ENCODE measurements around the gene SH3PXD2A. TPM values are rescaled to one million over a fixed set of nuclear protein-coding genes. Genes with fewer than 3 reads are reported as not detected.

The SH3PXD2A gene
- total RNA-seq, 1 donor from 2014 or later = 50.3 TPM

DNA sequence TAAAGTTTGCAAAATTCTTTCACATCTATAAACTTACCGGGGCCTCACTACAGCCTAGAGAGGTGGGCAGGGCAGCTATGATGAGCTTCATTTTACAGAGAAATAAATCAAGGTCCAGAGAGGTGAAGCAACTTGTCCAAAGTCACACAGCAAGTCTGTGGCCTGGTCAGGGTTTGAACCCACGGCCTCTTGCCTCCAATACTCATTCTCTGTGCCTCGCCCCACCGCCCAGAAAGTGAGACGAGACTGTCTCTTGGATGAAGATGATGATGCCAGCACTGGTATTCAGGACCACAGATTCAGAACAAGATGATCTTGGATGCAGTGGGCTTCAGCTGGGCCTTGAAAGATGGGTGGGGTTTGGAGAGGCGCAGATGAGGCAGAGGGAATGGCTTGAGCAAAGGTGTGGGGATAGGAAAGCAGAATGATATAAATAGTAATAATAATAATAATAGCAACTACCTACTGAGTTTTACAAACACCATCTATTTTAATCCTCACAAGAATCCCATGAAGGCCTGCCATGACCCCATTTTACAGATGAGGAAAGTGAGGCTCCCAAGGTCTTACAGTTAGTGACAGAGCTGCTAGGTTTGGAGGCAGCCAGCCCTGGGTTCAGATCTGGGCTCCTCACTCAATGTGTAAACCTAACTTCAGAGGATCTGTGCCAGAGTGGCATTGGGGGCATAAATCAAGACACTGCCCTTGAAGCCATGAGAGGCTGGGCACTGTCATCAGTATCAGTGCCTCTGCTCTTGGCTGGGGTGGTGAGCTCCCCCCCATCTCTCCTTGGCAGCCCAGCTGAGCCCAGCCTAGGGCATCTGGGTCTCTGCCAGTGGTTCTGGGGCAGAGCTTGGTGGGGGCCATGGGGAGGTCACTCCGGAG, 291.9 kb downstream of the SH3PXD2A start:
- DNase-seq (ENCODE audit: low spot score) = no peak

DNA sequence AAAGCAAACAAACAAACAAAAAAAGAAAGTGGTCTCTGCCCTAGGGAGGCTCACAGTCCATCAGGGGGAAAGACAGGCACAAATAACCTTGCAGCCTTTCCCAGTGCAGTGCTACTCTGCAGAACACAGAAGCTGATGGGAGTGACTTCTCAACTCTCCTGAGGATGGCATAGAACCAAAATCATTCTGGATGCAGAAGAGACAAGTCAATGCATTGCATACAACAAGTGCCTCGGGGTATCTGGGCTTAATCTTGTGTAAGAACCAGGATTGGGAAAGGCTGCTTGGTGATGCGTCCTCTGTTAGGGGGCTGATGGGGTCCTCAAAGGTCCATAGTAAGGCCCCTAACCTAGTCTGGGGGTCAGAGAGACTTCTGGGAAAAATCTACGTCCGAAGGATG, 293.0 kb downstream of the SH3PXD2A start:
- DNase-seq (ENCODE audit: low spot score) = no peak

DNA sequence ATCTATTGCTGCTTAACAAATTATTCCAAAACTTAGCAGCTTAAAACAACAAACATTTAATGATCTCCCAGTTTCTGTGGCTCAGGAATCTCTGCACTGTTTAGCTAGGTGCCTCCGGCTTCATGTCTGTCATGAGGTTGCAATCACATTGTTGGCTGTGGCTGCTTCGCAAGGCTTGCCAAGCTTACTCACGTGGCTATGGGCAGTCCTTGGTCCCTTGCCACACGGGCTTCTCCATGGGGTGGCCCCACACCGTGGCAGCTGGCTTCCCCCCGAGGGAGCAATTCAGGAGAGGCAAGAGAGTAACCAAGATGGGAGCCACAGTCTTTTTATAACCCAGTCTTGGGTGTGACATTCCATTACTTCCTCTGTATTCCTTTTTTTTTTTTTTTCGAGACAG, 294.5 kb downstream of the SH3PXD2A start:
- DNase-seq (ENCODE audit: low spot score) = no peak

DNA sequence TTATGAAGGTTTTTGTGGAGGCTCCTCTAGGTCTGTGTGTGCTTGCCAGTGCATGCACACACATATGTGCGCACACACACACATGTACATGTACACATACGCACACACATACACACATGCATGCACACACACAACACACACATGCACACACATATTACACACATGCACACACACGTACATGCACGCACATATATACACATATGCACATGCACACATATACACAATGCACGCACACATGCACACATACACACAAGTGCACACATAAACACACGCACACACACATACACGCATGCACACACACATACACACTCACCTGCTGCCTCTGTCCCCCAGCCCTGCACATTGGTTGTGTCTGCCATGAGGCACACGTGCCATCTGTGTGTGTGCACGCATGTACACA, 295.6 kb downstream of the SH3PXD2A start:
- DNase-seq (ENCODE audit: low spot score) = no peak

DNA sequence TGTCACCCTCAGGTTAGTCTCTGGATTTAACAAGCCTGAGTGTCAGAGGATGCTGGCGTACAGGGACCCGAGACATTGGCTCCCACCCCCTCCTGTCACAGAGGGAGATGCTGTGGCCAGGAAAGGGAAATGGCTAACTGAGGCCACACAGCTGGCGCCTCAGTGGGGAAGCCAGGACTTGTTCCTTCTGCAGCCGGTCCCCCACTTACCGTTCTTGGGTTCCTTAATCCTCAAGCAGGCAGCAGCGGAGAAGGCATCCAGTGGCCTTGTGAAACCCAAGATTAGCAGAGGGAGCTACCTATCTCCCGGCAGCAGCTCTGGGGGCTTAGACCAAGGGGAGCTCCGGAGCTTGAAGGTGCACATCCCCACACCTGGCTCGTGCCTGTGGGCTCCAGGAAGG, 296.5 kb downstream of the SH3PXD2A start:
- no peak for DNase-seq (ENCODE audit: low spot score)

DNA sequence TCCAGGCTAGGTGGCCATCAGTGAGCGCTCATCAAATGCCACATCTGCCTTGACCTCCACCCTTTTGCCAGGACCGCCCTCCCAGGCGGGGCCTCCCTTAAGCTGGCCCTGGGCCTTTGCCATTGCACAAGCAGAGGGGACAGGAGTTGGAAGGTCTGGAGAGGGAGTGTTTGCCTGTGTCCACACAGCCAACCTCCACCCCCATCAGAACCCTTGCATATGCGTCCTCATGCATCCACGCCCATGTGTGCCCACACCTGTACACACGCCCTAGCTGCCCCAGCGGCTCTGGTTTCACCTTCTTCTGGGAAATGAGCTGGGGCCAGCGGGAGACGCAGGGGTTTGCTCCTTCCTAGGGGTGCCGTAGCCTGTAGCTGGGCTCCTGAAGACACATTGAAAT, 297.9 kb downstream of the SH3PXD2A start:
- no peak for DNase-seq (ENCODE audit: low spot score)

DNA sequence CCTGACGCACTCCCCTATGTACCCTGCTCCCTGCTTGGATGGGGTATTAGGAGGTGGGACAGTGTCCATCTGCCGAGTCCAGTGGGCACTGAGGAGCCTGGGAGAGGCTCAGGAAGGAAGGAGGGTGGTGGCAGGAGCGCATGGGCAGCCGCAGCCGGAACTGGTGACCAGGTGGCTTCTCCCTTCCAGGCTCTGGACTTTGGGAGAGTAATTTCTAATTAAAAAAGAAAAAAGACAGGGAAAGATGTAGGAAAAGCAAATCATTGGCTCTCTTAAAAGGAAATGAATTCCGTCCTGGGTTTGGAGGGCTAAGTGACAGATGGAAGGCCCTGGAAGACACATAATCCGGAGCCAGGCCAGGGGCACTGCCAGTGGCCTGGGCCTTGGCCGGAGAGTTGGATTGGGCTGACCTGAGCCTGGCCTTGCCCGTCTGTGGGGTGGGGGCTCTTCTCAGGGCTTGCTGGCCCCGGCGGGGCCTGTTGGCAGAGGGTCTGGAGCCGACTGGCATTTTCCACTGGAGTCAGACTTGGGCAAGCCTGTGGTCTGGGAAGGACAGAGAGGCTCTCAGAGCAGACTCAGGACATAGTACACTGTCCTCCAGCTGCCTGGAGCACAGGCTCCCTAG, 298.9 kb downstream of the SH3PXD2A start:
- DNase-seq (ENCODE audit: low spot score) = no peak

- no peak for DNase-seq (ENCODE audit: low spot score)
Observed at GRCh38 chr10:103555712-103556111, 299.7 kb downstream of the SH3PXD2A start.

DNA sequence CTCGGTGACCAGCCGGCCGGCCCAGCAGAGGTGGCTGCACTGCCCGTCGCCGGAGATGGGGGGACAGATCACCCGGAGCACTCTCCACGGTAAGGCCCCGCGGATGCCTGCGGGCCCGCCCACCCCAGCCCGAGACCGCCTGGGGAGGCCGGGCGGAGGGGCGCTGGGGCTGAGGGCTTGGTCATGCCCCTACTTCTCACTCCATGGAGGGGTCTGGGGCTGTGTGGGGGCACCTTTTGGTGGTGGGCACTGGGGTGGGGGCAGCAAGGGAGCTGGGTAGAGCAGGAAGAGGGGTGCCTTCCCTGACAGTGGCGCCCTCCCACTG, 300.1 kb downstream of the SH3PXD2A start:
- DNase-seq (ENCODE audit: low spot score) = no peak

GRCh38 chr10:103554488-103555324, 300.7 kb downstream of the SH3PXD2A start:
- DNase-seq (ENCODE audit: low spot score) = peak; percentile 65

DNA sequence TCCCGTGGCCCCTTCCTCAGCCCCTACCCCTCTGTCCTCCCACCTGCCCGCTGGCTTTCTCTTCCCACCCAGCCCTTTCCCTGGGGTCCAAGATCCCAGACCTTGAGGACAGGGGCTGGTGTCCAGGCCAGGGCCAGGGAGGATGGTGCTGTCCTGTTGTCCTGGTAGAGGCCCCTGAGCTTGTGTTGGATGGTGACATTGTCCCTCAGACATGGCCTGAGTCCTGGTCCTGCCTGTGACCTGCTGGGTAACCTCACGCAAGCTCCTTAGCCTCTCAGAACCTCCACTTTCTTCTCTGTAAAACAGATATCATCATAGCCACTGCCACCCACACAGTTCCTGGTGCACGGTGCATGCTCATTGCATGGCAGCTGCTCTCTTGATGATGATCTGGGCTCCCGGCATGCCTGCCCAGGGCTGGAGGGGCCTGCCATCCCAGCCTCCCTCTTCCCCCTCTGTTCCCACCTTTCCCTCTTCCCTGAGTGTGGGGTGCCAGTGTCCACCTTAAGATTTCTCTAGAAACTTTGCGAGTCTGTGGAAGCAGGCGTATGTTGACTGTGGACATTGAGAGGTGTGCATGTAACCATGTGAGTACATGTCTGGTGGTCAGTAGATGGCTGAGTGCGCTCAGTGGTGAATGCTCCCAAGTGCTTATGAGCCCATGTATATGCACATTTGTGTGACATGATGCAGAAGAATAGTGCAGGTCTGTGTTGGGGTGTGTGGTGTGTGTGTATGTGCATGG, 301.5 kb downstream of the SH3PXD2A start:
- no peak for DNase-seq (ENCODE audit: low spot score)

DNA sequence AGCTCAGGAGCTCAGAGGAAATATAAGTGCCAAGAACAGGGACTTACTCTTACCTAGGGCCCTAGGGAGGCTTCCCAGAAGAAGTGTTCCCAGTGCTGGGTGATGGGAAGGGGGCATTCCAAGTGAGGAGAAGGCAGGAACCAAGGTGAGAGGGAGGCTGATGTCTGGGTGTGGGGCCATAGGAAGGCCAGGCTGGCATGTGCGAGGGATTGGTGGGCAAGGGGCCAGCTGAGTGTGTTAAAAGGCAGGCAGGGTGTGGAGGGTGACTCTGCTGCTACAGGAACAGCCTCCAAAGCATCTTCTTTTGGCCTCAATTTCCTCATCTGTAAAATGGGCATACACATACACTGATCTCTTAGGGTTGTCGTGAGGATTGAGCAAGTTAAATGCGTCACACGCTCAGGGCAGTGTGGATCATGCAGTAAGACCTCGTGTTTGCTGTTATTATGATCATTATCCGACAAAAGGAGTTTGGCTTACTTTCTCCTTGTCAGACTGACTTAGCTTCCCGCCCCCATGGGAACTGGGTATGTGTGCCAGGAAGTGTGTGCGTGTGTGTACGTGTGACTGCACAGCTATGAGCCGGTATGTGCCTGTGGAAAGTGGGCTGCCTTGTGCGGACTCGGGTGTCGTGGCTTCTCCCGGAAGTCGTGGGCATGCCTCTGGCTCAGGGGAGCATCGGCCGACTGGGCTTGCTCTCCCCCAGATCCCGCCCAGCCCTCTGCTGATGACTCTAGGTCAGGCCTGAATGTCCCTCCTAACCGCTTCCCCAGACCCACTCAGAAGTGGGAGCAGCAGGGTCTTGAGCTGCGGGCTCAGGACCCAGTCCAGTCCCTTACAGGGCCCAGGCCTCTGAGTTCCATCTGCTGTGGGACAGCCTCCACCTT, 302.3 kb downstream of the SH3PXD2A start:
- DNase-seq (ENCODE audit: low spot score) = no peak

DNA sequence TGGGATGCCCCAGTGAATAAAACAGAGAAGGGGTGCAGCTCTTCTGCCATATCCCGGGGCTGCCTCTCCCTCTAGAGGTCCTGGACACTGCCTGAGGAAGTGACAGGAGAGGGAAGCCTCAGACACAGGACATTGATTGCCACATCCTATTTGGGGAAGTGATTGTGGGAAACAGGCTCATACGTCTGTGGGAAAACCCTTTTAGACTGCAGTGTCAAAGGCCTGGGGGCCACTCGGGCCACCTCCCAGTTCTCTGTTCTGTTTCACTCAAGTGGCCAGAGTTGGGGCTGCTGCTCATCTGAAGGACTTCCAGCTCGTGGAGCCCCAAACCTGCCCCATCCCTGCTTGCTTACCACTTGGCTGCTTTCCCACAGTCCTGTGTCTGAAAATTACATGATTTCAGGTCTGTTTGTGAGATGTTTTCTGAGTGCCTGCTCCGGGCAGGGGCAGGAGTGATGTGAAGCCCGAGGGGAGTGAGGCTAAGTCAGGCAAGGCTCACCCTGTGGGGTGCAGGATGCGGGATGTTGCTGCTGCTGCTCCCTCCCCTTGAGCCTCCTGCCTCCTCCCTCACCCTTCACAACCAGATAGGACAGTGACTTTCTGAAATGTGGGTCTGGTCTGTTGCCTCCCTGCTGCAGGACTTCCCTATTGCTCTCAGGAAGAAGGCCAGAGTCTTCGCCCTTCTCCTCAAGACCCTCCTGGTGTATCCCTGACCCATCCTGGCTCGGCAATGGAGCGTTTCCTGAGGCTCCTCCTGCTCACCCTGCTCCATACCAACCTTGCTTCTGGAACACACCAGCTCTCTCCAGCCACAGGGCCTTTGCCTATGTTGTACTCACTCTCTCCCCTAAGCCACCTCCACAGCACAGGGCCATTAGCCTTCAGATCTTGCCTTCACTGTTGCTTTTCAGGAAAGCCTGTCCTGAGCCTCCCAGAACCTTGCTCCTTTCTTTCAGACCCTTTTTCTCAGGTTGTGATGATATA, 303.5 kb downstream of the SH3PXD2A start:
- no peak for DNase-seq (ENCODE audit: low spot score)

DNA sequence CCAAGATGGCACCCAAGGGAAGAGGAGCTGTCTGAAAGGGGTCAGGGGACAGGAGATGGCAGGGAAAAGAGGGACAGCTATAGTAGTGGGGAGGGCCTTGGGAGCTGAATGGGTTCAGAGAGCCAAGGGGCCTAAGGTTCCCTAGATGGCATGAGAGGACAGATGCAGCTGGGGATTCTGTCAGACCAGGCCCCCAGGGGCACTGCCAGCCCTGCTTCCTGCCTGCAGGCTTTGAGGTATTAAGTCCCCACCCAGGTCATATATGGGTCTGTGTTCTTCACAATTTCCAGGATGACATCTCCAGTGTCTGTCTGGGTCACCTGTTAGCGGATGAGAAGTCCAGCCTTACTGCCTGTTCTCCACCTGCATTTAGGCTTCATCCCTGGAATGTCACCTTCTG, 305.1 kb downstream of the SH3PXD2A start:
- no peak for DNase-seq (ENCODE audit: low spot score)

DNA sequence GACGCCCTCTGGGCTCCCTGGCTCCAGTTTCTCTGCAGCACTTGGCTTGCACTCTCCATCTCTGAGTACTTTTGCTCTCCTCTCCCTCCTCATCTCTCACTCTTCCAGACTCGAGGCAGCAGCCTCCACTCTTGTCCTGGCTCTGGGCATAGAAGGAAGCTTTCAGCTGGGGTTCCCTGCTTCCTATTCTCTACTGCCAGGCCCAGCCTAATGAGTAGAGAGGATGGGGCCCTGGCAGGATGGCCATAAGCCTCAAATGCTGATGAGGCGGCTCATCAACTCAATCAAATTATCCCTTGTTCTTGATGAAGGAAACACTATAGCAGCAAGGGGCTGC, 306.1 kb downstream of the SH3PXD2A start:
- DNase-seq (ENCODE audit: low spot score) = no peak

GRCh38 chr10:103548581-103549348, 306.6 kb downstream of the SH3PXD2A start:
- DNase-seq (ENCODE audit: low spot score) = no peak

DNA sequence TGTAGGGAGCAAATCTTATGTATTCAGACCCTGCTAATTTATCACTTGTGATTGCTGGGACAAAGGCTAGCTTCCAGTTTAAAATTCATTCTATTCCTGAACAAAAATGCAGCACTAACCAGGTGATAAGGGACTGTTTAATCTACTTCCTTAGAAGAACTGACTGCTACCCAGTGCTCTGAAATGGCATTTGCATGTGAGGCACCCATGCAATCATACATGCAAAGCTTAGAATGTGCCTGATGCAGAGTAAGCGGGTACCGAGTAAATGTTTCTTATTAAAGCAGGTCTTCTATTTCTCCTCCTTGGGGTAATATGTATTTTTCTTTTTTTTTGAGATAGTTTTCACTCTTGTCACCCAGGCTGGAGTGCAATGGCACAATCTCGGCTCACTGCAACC, 307.4 kb downstream of the SH3PXD2A start:
- DNase-seq (ENCODE audit: low spot score) = no peak

GRCh38 chr10:103547391-103547946, 307.9 kb downstream of the SH3PXD2A start:
- no peak for DNase-seq (ENCODE audit: low spot score)

DNA sequence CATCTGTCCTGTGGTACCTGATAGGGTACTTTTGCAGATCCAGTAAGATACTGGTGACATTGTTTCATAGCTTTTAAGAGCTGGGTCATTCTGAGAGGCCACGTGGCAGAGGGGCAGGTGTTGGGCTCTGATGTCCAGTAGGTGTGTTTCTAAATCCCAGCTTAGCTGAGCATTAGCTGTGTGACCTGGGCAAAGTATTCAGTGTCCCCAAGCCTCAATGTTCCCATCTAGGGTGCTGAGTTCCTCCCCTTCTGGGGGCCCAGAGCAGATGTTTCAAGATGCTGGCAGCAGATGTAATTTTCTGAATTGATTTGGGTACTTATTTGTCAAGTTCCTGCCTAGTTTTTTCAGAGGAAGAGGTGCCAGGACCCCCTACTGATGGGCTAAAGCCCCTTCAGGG, 309.0 kb downstream of the SH3PXD2A start:
- DNase-seq (ENCODE audit: low spot score) = no peak
